ENCODE data around the gene GOLGA5. TPM values are rescaled to one million over a fixed set of nuclear protein-coding genes. Genes with fewer than 3 reads are reported as not detected.

GOLGA5 gene
- total RNA-seq, 1 donor from 2014 or later: 28.2 TPM

GRCh38 chr14:92885279-92886061 lies 91.4 kb downstream of the GOLGA5 start:
- Mint-ChIP-seq H3K27ac (ENCODE audit: unreplicated experiment) (peak overlapping the region; percentile 31), H3K4me3 (ENCODE audit: unreplicated experiment) (no peak overlapping the region), H3K27me3 (ENCODE audit: unreplicated experiment) (peaks cover 8% of the 10 kb centered on the region), H3K4me1 (ENCODE audit: low read depth, unreplicated experiment) (peaks cover 23% of the 10 kb centered on the region), H3K9me3 (ENCODE audit: unreplicated experiment) (peaks cover 20% of the 10 kb centered on the region), H3K36me3 (ENCODE audit: unreplicated experiment) (peaks cover 27% of the 10 kb centered on the region)
- DNase-seq: no peak
- no peak for TF ChIP-seq CTCF (IDR thresholded peaks at IDR 0.05; ENCODE audit: partially characterized antibody, unreplicated experiment)

- DNase-seq: peak; percentile 55
- H3K36me3 Mint-ChIP-seq (ENCODE audit: unreplicated experiment): peaks cover 32% of the 10 kb centered on the region
- H3K27ac Mint-ChIP-seq (ENCODE audit: unreplicated experiment): peak overlapping the region; percentile 74
- H3K4me3 Mint-ChIP-seq (ENCODE audit: unreplicated experiment): no peak overlapping the region
- no peak for TF ChIP-seq CTCF (IDR thresholded peaks at IDR 0.05; ENCODE audit: partially characterized antibody, unreplicated experiment)
- peaks cover 20% of the 10 kb centered on the region for H3K9me3 Mint-ChIP-seq (ENCODE audit: unreplicated experiment)
- peaks cover 8% of the 10 kb centered on the region for H3K27me3 Mint-ChIP-seq (ENCODE audit: unreplicated experiment)
- H3K4me1 Mint-ChIP-seq (ENCODE audit: low read depth, unreplicated experiment): peaks cover 19% of the 10 kb centered on the region
These were observed 92.2 kb downstream of the GOLGA5 start for GRCh38 chr14:92886337-92886736.

GRCh38 chr14:92887157-92887556 lies 93.1 kb downstream of the GOLGA5 start:
- H3K27me3 Mint-ChIP-seq (ENCODE audit: unreplicated experiment): peaks cover 7% of the 10 kb centered on the region
- H3K36me3 Mint-ChIP-seq (ENCODE audit: unreplicated experiment): peaks cover 32% of the 10 kb centered on the region
- no peak for DNase-seq
- H3K27ac Mint-ChIP-seq (ENCODE audit: unreplicated experiment): peak overlapping the region; percentile 48
- peak overlapping the region; percentile 13 for H3K4me3 Mint-ChIP-seq (ENCODE audit: unreplicated experiment)
- TF ChIP-seq CTCF (IDR thresholded peaks at IDR 0.05; ENCODE audit: partially characterized antibody, unreplicated experiment): no peak
- peaks cover 20% of the 10 kb centered on the region for H3K9me3 Mint-ChIP-seq (ENCODE audit: unreplicated experiment)
- peaks cover 19% of the 10 kb centered on the region for H3K4me1 Mint-ChIP-seq (ENCODE audit: low read depth, unreplicated experiment)

- no peak for DNase-seq
- Mint-ChIP-seq H3K27me3 (ENCODE audit: unreplicated experiment) (peaks cover 10% of the 10 kb centered on the region), H3K4me1 (ENCODE audit: low read depth, unreplicated experiment) (peaks cover 19% of the 10 kb centered on the region), H3K27ac (ENCODE audit: unreplicated experiment) (peak overlapping the region; percentile 18), H3K9me3 (ENCODE audit: unreplicated experiment) (peaks cover 20% of the 10 kb centered on the region), H3K36me3 (ENCODE audit: unreplicated experiment) (peaks cover 47% of the 10 kb centered on the region), H3K4me3 (ENCODE audit: unreplicated experiment) (no peak overlapping the region)
- TF ChIP-seq CTCF (IDR thresholded peaks at IDR 0.05; ENCODE audit: partially characterized antibody, unreplicated experiment): no peak
These were observed 94.8 kb downstream of the GOLGA5 start for GRCh38 chr14:92888896-92889295.

Other genes with a start within 250 kb of the GOLGA5 start
- gene LGMN, start 45.7 kb upstream of the GOLGA5 start, total RNA-seq (ENCODE audit: unreplicated experiment): 36.9 TPM
- gene CHGA, start 128.8 kb downstream of the GOLGA5 start, total RNA-seq (ENCODE audit: unreplicated experiment): 663 TPM

Measured in glutamatergic neuron (in vitro differentiated cells).